Smooth muscle cell (in vitro differentiated cells): ENCODE data around the gene KIFC3. TPM values are rescaled to one million over a fixed set of nuclear protein-coding genes. Genes with fewer than 3 reads are reported as not detected.

Source experiments
- DNase-seq: peaks from one replicate; lab custom pipeline; 2025; ENCODE audit not compliant: unreplicated experiment; lab: John Stamatoyannopoulos, UW
- H2AFZ ChIP-seq: fragments of 200-600 bp; sonication (generic); 2 replicates; pipeline ENCODE4 v1.6.0; 2016; ENCODE audit warnings: antibody characterized with exemption, low read depth, mild to moderate bottlenecking
- H3F3A ChIP-seq: fragments of 200-600 bp; sonication (generic); 2 replicates; pipeline ENCODE4 v1.6.0; 2017; ENCODE audit warnings: antibody characterized with exemption, low read depth
- H3K27ac ChIP-seq: fragments of 200-600 bp; sonication (generic); 2 replicates; pipeline ENCODE4 v1.5.1; 2016; ENCODE audit warnings: low read depth, mild to moderate bottlenecking
- H3K27me3 ChIP-seq: fragments of 200-600 bp; sonication (generic); 2 replicates; pipeline ENCODE4 v1.6.1; 2016; ENCODE audit warnings: low read depth, mild to moderate bottlenecking
- H3K36me3 ChIP-seq: fragments of 200-600 bp; sonication (generic); 2 replicates; pipeline ENCODE4 v1.5.1; 2016; ENCODE audit warnings: low read depth
- H3K4me1 ChIP-seq: fragments of 200-600 bp; sonication (generic); 2 replicates; pipeline ENCODE4 v1.5.1; 2016; ENCODE audit warnings: low read depth
- H3K4me2 ChIP-seq: fragments of 200-600 bp; sonication (generic); 2 replicates; pipeline ENCODE4 v1.6.0; 2016; ENCODE audit warnings: mild to moderate bottlenecking
- H3K4me3 ChIP-seq: fragments of 200-600 bp; sonication (generic); 2 replicates; pipeline ENCODE4 v1.5.1; 2016; ENCODE audit warnings: mild to moderate bottlenecking
- H3K79me2 ChIP-seq: fragments of 200-600 bp; sonication (generic); 2 replicates; pipeline ENCODE4 v1.6.0; 2016; ENCODE audit warnings: low read depth, mild to moderate bottlenecking
- H3K9ac ChIP-seq: fragments of 200-600 bp; sonication (generic); 2 replicates; pipeline ENCODE4 v1.6.0; 2016; ENCODE audit warnings: low read depth
- H3K9me3 ChIP-seq: fragments of 200-600 bp; sonication (generic); replicated peaks from 2 replicates; pipeline ENCODE4 v1.5.1; 2016; ENCODE audit warnings: low read depth
- H4K20me1 ChIP-seq: fragments of 200-600 bp; sonication (generic); 2 replicates; pipeline ENCODE4 v1.6.0; 2016; ENCODE audit warnings: low read depth
- WGBS: methylation state at CpG from one replicate; pipeline ENCODE4 v1.1.7; 2016; ENCODE audit warnings: low lambda C conversion rate; 5-methylcytosine and 5-hydroxymethylcytosine counted together
- polyA plus RNA-seq: library from polyadenylated mRNA; unstranded; fragments of >200 nt; fragmentation: Nextera tagmentation; extraction: Ambion mirVana; gene quantifications from 2 replicates; pipeline ENCODE4 v1.2.1, GENCODE V29; 2016
- total RNA-seq: library from RNA; depleted of rRNA; stranded (reverse); fragments of >200 nt; gene quantifications from 2 replicates; pipeline ENCODE4 v1.2.3, GENCODE V29; 2014
- TF ChIP-seq, protein P1 (sequence below): fragments of 200-600 bp; sonication (generic); IDR thresholded peaks from 2 replicates; pipeline ENCODE4 v1.5.1; 2017; ENCODE audit warnings: borderline replicate concordance, mild to moderate bottlenecking, antibody characterized with exemption; ENCODE audit not compliant: insufficient read depth, poor library complexity, severe bottlenecking

The KIFC3 gene
- total and polyA plus RNA-seq, 2 experiments from 2014 or later = 30.6 to 50.2 TPM

GRCh38 chr16:57754354-57755060 lies 47.8 kb downstream of the KIFC3 start:
- 82% methylated on average over 9 of the region's 9 CpGs for WGBS
- peaks cover 3% of the 10 kb centered on the region for H4K20me1 ChIP-seq
- H3K9ac ChIP-seq = no peak overlapping the region
- no peaks in the 10 kb centered on the region for H3K36me3 ChIP-seq
- no peaks in the 10 kb centered on the region for H3F3A ChIP-seq
- no peak overlapping the region for H3K27ac ChIP-seq
- no peaks in the 10 kb centered on the region for H3K27me3 ChIP-seq
- no peak overlapping the region for H2AFZ ChIP-seq
- H3K4me1 ChIP-seq = no peaks in the 10 kb centered on the region
- no peaks in the 10 kb centered on the region for H3K79me2 ChIP-seq
- no peak for DNase-seq
- no peak overlapping the region for H3K4me3 ChIP-seq
- H3K4me2 ChIP-seq = no peak overlapping the region
- TF ChIP-seq, protein P1, sequence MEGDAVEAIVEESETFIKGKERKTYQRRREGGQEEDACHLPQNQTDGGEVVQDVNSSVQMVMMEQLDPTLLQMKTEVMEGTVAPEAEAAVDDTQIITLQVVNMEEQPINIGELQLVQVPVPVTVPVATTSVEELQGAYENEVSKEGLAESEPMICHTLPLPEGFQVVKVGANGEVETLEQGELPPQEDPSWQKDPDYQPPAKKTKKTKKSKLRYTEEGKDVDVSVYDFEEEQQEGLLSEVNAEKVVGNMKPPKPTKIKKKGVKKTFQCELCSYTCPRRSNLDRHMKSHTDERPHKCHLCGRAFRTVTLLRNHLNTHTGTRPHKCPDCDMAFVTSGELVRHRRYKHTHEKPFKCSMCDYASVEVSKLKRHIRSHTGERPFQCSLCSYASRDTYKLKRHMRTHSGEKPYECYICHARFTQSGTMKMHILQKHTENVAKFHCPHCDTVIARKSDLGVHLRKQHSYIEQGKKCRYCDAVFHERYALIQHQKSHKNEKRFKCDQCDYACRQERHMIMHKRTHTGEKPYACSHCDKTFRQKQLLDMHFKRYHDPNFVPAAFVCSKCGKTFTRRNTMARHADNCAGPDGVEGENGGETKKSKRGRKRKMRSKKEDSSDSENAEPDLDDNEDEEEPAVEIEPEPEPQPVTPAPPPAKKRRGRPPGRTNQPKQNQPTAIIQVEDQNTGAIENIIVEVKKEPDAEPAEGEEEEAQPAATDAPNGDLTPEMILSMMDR = no peak
- H3K9me3 ChIP-seq = no peaks in the 10 kb centered on the region

GRCh38 chr16:57753448-57754353 lies 48.6 kb downstream of the KIFC3 start:
- H3K79me2 ChIP-seq = no peaks in the 10 kb centered on the region
- H3K27ac ChIP-seq = no peak overlapping the region
- no peaks in the 10 kb centered on the region for H3K36me3 ChIP-seq
- TF ChIP-seq, protein P1 = no peak
- H3K4me3 ChIP-seq = no peak overlapping the region
- H3K4me2 ChIP-seq = no peak overlapping the region
- no peak overlapping the region for H2AFZ ChIP-seq
- 93% methylated on average over 31 of the region's 32 CpGs for WGBS
- H3K4me1 ChIP-seq = no peaks in the 10 kb centered on the region
- H3K9ac ChIP-seq = no peak overlapping the region
- H3K27me3 ChIP-seq = no peaks in the 10 kb centered on the region
- peaks cover 3% of the 10 kb centered on the region for H4K20me1 ChIP-seq
- no peak for DNase-seq
- H3K9me3 ChIP-seq = no peaks in the 10 kb centered on the region
- no peaks in the 10 kb centered on the region for H3F3A ChIP-seq

- Histone ChIP-seq H3K4me2 (no peak overlapping the region), H3K9me3 (no peaks in the 10 kb centered on the region), H3K4me1 (no peaks in the 10 kb centered on the region), H3K36me3 (no peaks in the 10 kb centered on the region), H2AFZ (no peak overlapping the region), H3K27ac (no peak overlapping the region), H3K9ac (no peak overlapping the region), H3K79me2 (no peaks in the 10 kb centered on the region), H3K27me3 (no peaks in the 10 kb centered on the region), H4K20me1 (peaks cover 3% of the 10 kb centered on the region), H3F3A (no peaks in the 10 kb centered on the region), H3K4me3 (no peak overlapping the region)
- WGBS = 89% methylated on average over 32 of the region's 44 CpGs
- TF ChIP-seq, protein P1 = no peak
- no peak for DNase-seq
These were observed 49.5 kb downstream of the KIFC3 start for GRCh38 chr16:57752581-57753447.
